ENCODE measurements around the gene FBXW11.

DNA sequence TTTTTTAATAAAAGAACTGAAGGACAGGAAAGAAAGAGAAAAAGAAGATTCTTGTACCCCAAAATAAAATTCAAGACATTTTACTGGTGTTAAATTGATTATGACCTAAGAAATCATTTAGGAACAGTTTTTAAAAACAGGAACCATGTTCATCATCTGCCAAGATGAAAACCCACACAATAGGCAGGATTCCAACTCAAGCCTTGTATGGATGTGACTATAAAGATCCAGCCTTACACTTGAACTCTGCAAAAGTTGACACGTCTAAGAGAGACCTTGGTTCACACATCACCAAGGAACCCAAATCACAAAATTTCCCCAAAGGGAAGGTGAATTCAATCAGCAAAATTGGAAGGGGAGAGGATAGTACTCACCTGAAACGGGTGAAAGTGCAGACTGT lies 138.2 kb downstream of the FBXW11 start:
- TF ChIP-seq EZH2 (IDR thresholded peaks at IDR 0.05; ENCODE audit: borderline replicate concordance, low read length), result no peak
- TF ChIP-seq, protein P1, sequence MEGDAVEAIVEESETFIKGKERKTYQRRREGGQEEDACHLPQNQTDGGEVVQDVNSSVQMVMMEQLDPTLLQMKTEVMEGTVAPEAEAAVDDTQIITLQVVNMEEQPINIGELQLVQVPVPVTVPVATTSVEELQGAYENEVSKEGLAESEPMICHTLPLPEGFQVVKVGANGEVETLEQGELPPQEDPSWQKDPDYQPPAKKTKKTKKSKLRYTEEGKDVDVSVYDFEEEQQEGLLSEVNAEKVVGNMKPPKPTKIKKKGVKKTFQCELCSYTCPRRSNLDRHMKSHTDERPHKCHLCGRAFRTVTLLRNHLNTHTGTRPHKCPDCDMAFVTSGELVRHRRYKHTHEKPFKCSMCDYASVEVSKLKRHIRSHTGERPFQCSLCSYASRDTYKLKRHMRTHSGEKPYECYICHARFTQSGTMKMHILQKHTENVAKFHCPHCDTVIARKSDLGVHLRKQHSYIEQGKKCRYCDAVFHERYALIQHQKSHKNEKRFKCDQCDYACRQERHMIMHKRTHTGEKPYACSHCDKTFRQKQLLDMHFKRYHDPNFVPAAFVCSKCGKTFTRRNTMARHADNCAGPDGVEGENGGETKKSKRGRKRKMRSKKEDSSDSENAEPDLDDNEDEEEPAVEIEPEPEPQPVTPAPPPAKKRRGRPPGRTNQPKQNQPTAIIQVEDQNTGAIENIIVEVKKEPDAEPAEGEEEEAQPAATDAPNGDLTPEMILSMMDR (conservative IDR thresholded peaks at IDR 0.05 in 1 of 2, IDR thresholded peaks at IDR 0.05 in 1 of 2; ENCODE audit: extremely low read depth in 1 of 2, insufficient read depth in 1 of 2, low read depth in 1 of 2, low read length in 2 of 2), result no peak
